ENCODE measurements around the gene PGGHG. TPM values are rescaled to one million over a fixed set of nuclear protein-coding genes. Genes with fewer than 3 reads are reported as not detected.

PGGHG gene
- total RNA-seq, 1 donor from 2014 or later: 20.5 TPM

DNA sequence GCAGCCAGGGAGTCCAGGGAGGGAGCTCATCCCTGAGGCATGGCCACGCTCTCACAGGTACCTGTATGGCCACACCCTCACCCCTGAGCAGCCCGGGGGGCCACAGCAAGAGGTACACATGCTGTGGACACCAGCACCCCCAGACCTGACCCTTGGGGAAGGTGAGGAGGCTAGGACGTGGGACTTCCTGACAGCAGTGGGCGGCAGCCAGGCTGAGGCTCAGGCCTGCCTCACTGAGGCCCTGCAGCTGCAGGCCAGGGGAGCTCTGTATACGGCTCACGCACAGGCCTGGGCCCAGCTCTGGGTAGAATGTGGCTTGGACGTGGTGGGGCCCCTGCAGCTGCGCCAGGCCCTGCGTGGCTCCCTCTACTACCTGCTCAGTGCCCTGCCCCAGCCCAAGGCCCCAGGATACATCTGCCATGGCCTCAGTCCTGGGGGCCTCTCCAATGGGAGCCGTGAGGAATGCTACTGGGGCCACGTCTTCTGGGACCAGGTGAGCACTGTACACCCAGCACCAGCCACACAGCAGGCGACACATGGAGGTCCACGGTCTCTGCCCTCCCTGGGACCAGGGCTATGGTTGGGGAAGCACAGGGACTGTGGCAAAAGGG is 1.8 kb downstream of the PGGHG start:
- Mint-ChIP-seq H3K4me1 (peaks cover 14% of the 10 kb centered on the region), H3K4me3 (peak overlapping the region; percentile 54), H3K27ac (peak overlapping the region; percentile 50), H3K36me3 (no peaks in the 10 kb centered on the region), H3K27me3 (ENCODE audit: insufficient read depth, low read depth) (peaks cover 10% of the 10 kb centered on the region), H3K9me3 (no peaks in the 10 kb centered on the region)
- Histone ChIP-seq H3K9me3 (ENCODE audit: low read depth) (no peaks in the 10 kb centered on the region), H3K79me2 (ENCODE audit: low read depth) (no peaks in the 10 kb centered on the region), H3K4me3 (no peak overlapping the region), H4K20me1 (ENCODE audit: low read depth) (no peaks in the 10 kb centered on the region), H3K4me1 (peaks cover 14% of the 10 kb centered on the region), H2AFZ (replicated peaks) (no peak overlapping the region), H3K27me3 (peaks cover 21% of the 10 kb centered on the region), H3K9ac (no peak overlapping the region), H3K4me2 (no peak overlapping the region), H3K36me3 (no peaks in the 10 kb centered on the region), H3K27ac (no peak overlapping the region), H3F3A (ENCODE audit: low read depth) (no peaks in the 10 kb centered on the region)
- TF ChIP-seq EZH2 (IDR thresholded peaks at IDR 0.05) (no peak), EZH2phosphoT487 (IDR thresholded peaks at IDR 0.05) (no peak)
- TF ChIP-seq, protein P1, sequence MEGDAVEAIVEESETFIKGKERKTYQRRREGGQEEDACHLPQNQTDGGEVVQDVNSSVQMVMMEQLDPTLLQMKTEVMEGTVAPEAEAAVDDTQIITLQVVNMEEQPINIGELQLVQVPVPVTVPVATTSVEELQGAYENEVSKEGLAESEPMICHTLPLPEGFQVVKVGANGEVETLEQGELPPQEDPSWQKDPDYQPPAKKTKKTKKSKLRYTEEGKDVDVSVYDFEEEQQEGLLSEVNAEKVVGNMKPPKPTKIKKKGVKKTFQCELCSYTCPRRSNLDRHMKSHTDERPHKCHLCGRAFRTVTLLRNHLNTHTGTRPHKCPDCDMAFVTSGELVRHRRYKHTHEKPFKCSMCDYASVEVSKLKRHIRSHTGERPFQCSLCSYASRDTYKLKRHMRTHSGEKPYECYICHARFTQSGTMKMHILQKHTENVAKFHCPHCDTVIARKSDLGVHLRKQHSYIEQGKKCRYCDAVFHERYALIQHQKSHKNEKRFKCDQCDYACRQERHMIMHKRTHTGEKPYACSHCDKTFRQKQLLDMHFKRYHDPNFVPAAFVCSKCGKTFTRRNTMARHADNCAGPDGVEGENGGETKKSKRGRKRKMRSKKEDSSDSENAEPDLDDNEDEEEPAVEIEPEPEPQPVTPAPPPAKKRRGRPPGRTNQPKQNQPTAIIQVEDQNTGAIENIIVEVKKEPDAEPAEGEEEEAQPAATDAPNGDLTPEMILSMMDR (IDR thresholded peaks at IDR 0.05): no peak
- no peak for DNase-seq (ENCODE audit: low spot score)

DNA sequence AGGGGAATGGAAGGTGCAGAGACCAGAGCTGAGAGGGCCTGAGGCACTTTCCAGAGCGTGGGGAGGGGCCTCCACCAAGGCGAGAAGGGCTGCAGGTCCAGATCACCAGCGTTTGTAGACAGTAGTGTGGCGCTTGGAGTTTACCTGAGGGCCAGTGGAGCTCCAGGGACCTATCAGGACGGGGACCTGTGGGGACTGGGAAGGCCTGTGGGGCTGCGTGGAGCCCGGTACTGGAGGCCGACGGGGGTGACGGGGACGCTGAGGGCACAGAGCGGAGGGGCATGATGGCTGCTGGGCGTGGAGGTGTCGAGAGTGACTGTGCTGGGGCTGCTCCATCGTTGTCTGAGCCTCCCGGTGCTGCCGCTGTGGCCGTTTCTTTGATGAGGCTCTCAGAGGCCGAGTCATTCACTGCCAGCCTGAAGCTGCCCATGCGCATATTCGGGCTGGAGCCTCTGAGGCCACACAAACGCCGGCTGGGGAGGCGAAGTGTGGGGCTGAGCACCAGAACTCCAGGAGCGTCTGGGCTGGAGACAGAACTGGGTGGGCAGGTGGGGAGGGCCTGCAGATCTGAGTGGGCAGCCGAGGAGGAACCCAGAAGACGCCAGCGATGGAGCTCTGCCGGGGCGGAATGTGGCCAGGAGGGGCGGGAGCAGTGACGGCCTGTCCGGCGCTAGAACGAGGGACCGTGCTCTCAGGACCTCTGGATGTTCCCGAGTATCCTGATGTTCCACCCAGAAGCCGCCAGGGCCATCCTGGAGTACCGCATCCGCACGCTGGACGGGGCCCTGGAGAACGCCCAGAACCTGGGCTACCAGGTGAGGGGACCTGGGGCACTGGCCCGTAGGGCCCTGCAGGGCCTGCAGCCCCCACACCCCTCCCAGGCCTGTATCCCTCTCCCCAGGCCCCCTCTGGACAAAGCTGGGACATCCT is 2.6 kb downstream of the PGGHG start:
- no peak overlapping the region for H2AFZ ChIP-seq (replicated peaks)
- TF ChIP-seq EZH2 (IDR thresholded peaks at IDR 0.05) (no peak), EZH2phosphoT487 (IDR thresholded peaks at IDR 0.05) (no peak)
- TF ChIP-seq, protein P1 (IDR thresholded peaks at IDR 0.05): no peak
- H3K36me3 ChIP-seq: no peaks in the 10 kb centered on the region
- no peak overlapping the region for H3K4me3 ChIP-seq
- Mint-ChIP-seq H3K27ac (peak overlapping the region; percentile 50), H3K9me3 (no peaks in the 10 kb centered on the region), H3K4me1 (peaks cover 14% of the 10 kb centered on the region), H3K36me3 (no peaks in the 10 kb centered on the region), H3K4me3 (peak overlapping the region; percentile 54), H3K27me3 (ENCODE audit: insufficient read depth, low read depth) (peaks cover 13% of the 10 kb centered on the region)
- no peaks in the 10 kb centered on the region for H3K9me3 ChIP-seq (ENCODE audit: low read depth)
- peaks cover 21% of the 10 kb centered on the region for H3K27me3 ChIP-seq
- H3K27ac ChIP-seq: no peak overlapping the region
- H3F3A ChIP-seq (ENCODE audit: low read depth): no peaks in the 10 kb centered on the region
- H3K4me2 ChIP-seq: no peak overlapping the region
- H3K79me2 ChIP-seq (ENCODE audit: low read depth): no peaks in the 10 kb centered on the region
- peaks cover 14% of the 10 kb centered on the region for H3K4me1 ChIP-seq
- H3K9ac ChIP-seq: no peak overlapping the region
- no peak for DNase-seq (ENCODE audit: low spot score)
- no peaks in the 10 kb centered on the region for H4K20me1 ChIP-seq (ENCODE audit: low read depth)

DNA sequence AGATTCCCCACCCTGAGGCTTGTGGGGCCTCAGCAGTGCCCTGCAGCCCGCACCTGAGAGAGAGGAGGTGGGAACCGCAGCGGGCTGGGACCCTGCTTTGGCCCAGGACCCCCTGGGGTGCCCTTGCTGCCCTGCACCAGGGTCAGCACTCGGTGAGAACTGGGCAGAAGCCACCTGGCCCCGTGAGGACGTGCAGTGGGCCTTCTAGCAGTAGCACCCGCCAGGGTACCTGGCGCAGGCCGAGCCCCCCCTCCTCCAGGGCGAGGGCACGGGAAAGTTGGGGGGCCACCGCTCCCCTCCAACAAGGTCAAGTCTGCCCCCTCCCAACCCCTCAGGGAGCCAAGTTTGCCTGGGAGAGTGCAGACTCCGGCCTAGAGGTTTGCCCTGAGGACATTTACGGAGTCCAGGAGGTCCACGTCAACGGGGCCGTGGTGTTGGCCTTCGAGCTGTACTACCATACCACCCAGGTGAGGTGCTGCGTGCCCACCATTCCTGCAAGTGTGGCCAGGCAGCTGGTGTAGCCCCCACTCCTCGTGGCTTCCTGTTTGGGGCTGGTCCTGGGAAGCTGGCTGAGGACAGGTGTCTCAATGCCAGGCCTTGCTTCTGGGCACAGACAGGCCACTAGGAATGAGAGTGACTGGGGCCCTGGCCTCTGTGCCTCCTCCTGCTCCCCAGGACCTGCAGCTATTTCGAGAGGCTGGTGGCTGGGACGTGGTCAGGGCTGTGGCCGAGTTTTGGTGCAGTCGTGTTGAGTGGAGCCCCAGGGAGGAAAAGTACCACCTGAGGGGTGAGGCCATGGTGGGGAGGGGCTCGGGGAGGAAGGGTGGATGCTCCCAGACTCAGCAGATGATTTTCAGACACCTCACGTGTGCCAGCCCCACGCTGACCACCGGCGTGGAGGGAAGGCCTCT is 3.5 kb downstream of the PGGHG start:
- Histone ChIP-seq H4K20me1 (ENCODE audit: low read depth) (no peaks in the 10 kb centered on the region), H3K27ac (no peak overlapping the region), H3K79me2 (ENCODE audit: low read depth) (no peaks in the 10 kb centered on the region), H3K36me3 (no peaks in the 10 kb centered on the region), H3K9me3 (ENCODE audit: low read depth) (no peaks in the 10 kb centered on the region), H3K27me3 (peaks cover 14% of the 10 kb centered on the region), H3F3A (ENCODE audit: low read depth) (no peaks in the 10 kb centered on the region), H3K4me3 (no peak overlapping the region), H3K4me2 (no peak overlapping the region), H2AFZ (replicated peaks) (no peak overlapping the region), H3K9ac (no peak overlapping the region), H3K4me1 (peaks cover 14% of the 10 kb centered on the region)
- no peaks in the 10 kb centered on the region for H3K36me3 Mint-ChIP-seq
- H3K27ac Mint-ChIP-seq: no peak overlapping the region
- TF ChIP-seq EZH2phosphoT487 (IDR thresholded peaks at IDR 0.05): no peak
- TF ChIP-seq, protein P1 (IDR thresholded peaks at IDR 0.05): no peak
- no peak for TF ChIP-seq EZH2 (IDR thresholded peaks at IDR 0.05)
- H3K9me3 Mint-ChIP-seq: no peaks in the 10 kb centered on the region
- no peak overlapping the region for H3K4me3 Mint-ChIP-seq
- H3K27me3 Mint-ChIP-seq (ENCODE audit: insufficient read depth, low read depth): peaks cover 8% of the 10 kb centered on the region
- H3K4me1 Mint-ChIP-seq: peaks cover 13% of the 10 kb centered on the region
- DNase-seq (ENCODE audit: low spot score): no peak
